Fibroblast of the aortic adventitia (primary cell): ENCODE data around the gene KLHL2. TPM values are rescaled to one million over a fixed set of nuclear protein-coding genes. Genes with fewer than 3 reads are reported as not detected.
"Not testable (repeated sequence)": the region's sequence is repeated elsewhere in the genome, so short reads cannot be mapped to it uniquely, and the experiment has no call there.

ENCODE experiments used
- DNase-seq: peaks from one replicate; pipeline ENCODE4 v3.0.0-alpha.2; 2010; ENCODE audit warnings: low read depth
- H3K4me3 ChIP-seq: 2 replicates; pipeline ENCODE4 v1.5.1; 2011; ENCODE audit warnings: low read depth, mild to moderate bottlenecking, control low read depth, low read length, moderate library complexity
- CTCF ChIP-seq: IDR thresholded peaks from 2 replicates; pipeline ENCODE4 v1.5.1; 2011; ENCODE audit warnings: mild to moderate bottlenecking, low read length, control low read depth, inconsistent platforms; ENCODE audit not compliant: insufficient read depth
- total RNA-seq: library from RNA; depleted of rRNA; stranded (reverse); fragments of >200 nt; gene quantifications from 2 replicates; pipeline ENCODE4 v1.2.3, GENCODE V29; 2012; ENCODE audit warnings: low replicate concordance

The KLHL2 gene
- total RNA-seq, 1 donor = 14.8 TPM

GRCh38 chr4:165234766-165235165 is 27.4 kb downstream of the KLHL2 start:
- TF ChIP-seq CTCF = no peak
- no peak for DNase-seq
- H3K4me3 ChIP-seq = no peak overlapping the region

GRCh38 chr4:165236852-165237251 is 29.5 kb downstream of the KLHL2 start:
- H3K4me3 ChIP-seq, DNase-seq: not testable (repeated sequence)

- not testable (repeated sequence) for H3K4me3 ChIP-seq, DNase-seq
Observed at GRCh38 chr4:165238041-165238640, 30.8 kb downstream of the KLHL2 start.

GRCh38 chr4:165240761-165241160 is 33.4 kb downstream of the KLHL2 start:
- not testable (repeated sequence) for DNase-seq

GRCh38 chr4:165244148-165244547 is 36.8 kb downstream of the KLHL2 start:
- DNase-seq, H3K4me3 ChIP-seq: not testable (repeated sequence)

More at GRCh38 chr4:165240761-165241160, 33.4 kb downstream of the KLHL2 start:
- not testable (repeated sequence) for H3K4me3 ChIP-seq

GRCh38 chr4:165244587-165245186 is 37.3 kb downstream of the KLHL2 start:
- DNase-seq, H3K4me3 ChIP-seq: not testable (repeated sequence)

- no peak for DNase-seq
- no peak overlapping the region for H3K4me3 ChIP-seq
- TF ChIP-seq CTCF = no peak
Observed at GRCh38 chr4:165248102-165248501, 40.7 kb downstream of the KLHL2 start.

GRCh38 chr4:165248904-165249303 is 41.5 kb downstream of the KLHL2 start:
- DNase-seq = peak; percentile 47
- not testable (repeated sequence) for H3K4me3 ChIP-seq

GRCh38 chr4:165254771-165255170 is 47.4 kb downstream of the KLHL2 start:
- not testable (repeated sequence) for H3K4me3 ChIP-seq, DNase-seq

GRCh38 chr4:165255439-165255838 is 48.1 kb downstream of the KLHL2 start:
- H3K4me3 ChIP-seq = not testable (repeated sequence)
- peak; percentile 53 for DNase-seq

GRCh38 chr4:165256074-165256659 is 48.8 kb downstream of the KLHL2 start:
- DNase-seq, H3K4me3 ChIP-seq: not testable (repeated sequence)

- not testable (repeated sequence) for H3K4me3 ChIP-seq, DNase-seq
Observed at GRCh38 chr4:165259776-165260175, 52.4 kb downstream of the KLHL2 start.

GRCh38 chr4:165262306-165262705 is 54.9 kb downstream of the KLHL2 start:
- not testable (repeated sequence) for H3K4me3 ChIP-seq, DNase-seq

GRCh38 chr4:165263466-165263865 is 56.1 kb downstream of the KLHL2 start:
- not testable (repeated sequence) for DNase-seq, H3K4me3 ChIP-seq

GRCh38 chr4:165269931-165270330 is 62.6 kb downstream of the KLHL2 start:
- DNase-seq, H3K4me3 ChIP-seq: not testable (repeated sequence)

GRCh38 chr4:165273443-165273842 is 66.1 kb downstream of the KLHL2 start:
- not testable (repeated sequence) for H3K4me3 ChIP-seq, DNase-seq

- not testable (repeated sequence) for H3K4me3 ChIP-seq, DNase-seq
Observed at GRCh38 chr4:165275357-165275756, 68.0 kb downstream of the KLHL2 start.
